AG04450 (cell line): ENCODE measurements around the gene GRK3. TPM values are rescaled to one million over a fixed set of nuclear protein-coding genes. Genes with fewer than 3 reads are reported as not detected.

ENCODE experiments used
- CTCF ChIA-PET: fragments of 300-600, 350-600 bp; formaldehyde crosslinking; extraction: SDS; loops from one replicate; lab custom pipeline; 2022; ENCODE audit warnings: antibody characterized with exemption, inconsistent platforms; lab: Charles Lee
- POLR2A ChIA-PET: fragments of 350-600 bp; formaldehyde crosslinking; extraction: SDS; loops from one replicate; lab custom pipeline; 2021; ENCODE audit warnings: antibody characterized with exemption, inconsistent platforms; lab: Yijun Ruan, JAX
- DNase-seq: peaks from one replicate; pipeline ENCODE4 v3.0.0-alpha.2; 2011; ENCODE audit warnings: low read depth, low spot score
- H3K27ac ChIP-seq: one replicate; pipeline ENCODE4 v1.5.1; 2012; ENCODE audit warnings: low read depth, low read length, control low read depth
- H3K27me3 ChIP-seq: one replicate; pipeline ENCODE4 v1.6.0; 2012; ENCODE audit warnings: low read length; ENCODE audit not compliant: control insufficient read depth, insufficient read depth
- H3K4me3 ChIP-seq: 2 replicates; pipeline ENCODE4 v1.5.1; 2011; ENCODE audit warnings: mild to moderate bottlenecking, low read depth, low read length, control low read depth
- H3K9me3 ChIP-seq: 2 replicates; pipeline ENCODE4 v1.5.1; 2012; ENCODE audit warnings: low read length; ENCODE audit not compliant: control insufficient read depth, insufficient read depth
- polyA plus RNA-seq: library from polyadenylated mRNA; depleted of rRNA; stranded (reverse); fragments of >200 nt; gene quantifications from 2 replicates; pipeline ENCODE4 v1.2.3, GENCODE V29; 2011
- TF ChIP-seq, protein P1 (sequence below): IDR thresholded peaks from 2 replicates; pipeline ENCODE4 v1.5.1; 2011; ENCODE audit warnings: low read depth, low read length, control low read depth, inconsistent platforms

The GRK3 gene
- polyA plus RNA-seq, 1 experiment: 0.72 TPM

DNA sequence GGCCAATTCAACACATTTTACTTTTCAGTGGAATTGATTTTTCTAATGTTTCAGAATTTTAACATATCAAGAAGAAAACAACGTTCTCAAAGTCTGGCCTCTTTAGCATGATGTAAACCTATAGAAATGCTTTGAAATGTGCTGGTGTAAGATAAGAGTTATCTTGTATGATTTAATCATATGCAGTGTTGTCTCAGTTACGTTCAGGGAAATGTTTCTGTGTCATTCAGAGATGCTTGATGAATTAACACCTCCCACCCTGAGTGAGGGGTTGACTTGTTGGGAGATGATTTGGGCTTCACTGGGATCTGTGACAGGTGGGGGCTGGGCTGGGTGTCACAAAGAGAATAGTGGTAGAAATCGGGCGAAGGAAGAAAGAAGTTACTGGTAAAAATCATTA is 161.8 kb downstream of the GRK3 start:
- no peaks in the 10 kb centered on the region for H3K27me3 ChIP-seq
- POLR2A ChIA-PET: no interaction called here
- DNase-seq: no peak
- no peak overlapping the region for H3K4me3 ChIP-seq
- no peak overlapping the region for H3K27ac ChIP-seq
- H3K9me3 ChIP-seq: no peaks in the 10 kb centered on the region
- TF ChIP-seq, protein P1, sequence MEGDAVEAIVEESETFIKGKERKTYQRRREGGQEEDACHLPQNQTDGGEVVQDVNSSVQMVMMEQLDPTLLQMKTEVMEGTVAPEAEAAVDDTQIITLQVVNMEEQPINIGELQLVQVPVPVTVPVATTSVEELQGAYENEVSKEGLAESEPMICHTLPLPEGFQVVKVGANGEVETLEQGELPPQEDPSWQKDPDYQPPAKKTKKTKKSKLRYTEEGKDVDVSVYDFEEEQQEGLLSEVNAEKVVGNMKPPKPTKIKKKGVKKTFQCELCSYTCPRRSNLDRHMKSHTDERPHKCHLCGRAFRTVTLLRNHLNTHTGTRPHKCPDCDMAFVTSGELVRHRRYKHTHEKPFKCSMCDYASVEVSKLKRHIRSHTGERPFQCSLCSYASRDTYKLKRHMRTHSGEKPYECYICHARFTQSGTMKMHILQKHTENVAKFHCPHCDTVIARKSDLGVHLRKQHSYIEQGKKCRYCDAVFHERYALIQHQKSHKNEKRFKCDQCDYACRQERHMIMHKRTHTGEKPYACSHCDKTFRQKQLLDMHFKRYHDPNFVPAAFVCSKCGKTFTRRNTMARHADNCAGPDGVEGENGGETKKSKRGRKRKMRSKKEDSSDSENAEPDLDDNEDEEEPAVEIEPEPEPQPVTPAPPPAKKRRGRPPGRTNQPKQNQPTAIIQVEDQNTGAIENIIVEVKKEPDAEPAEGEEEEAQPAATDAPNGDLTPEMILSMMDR: no peak
- CTCF ChIA-PET: no interaction called here

DNA sequence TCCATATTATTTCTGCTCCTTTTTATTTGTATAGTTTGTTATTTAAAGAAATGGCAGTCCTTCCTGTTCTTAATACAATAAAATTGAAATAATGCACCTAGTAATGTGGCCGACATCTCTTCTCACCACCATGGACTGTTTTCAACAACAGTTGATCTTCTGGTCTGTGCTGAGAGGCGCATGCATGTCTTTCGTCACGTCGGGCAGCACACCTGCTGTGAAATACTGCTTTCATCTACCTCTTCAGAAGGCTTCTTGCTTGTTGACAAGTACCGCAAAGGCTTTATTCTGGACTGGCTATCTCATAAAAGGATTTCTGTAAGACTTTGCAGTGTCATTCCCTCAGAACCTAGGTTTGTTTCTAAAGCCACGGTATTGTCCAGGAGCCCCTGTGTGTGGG is 163.6 kb downstream of the GRK3 start:
- POLR2A ChIA-PET: no interaction called here

DNA sequence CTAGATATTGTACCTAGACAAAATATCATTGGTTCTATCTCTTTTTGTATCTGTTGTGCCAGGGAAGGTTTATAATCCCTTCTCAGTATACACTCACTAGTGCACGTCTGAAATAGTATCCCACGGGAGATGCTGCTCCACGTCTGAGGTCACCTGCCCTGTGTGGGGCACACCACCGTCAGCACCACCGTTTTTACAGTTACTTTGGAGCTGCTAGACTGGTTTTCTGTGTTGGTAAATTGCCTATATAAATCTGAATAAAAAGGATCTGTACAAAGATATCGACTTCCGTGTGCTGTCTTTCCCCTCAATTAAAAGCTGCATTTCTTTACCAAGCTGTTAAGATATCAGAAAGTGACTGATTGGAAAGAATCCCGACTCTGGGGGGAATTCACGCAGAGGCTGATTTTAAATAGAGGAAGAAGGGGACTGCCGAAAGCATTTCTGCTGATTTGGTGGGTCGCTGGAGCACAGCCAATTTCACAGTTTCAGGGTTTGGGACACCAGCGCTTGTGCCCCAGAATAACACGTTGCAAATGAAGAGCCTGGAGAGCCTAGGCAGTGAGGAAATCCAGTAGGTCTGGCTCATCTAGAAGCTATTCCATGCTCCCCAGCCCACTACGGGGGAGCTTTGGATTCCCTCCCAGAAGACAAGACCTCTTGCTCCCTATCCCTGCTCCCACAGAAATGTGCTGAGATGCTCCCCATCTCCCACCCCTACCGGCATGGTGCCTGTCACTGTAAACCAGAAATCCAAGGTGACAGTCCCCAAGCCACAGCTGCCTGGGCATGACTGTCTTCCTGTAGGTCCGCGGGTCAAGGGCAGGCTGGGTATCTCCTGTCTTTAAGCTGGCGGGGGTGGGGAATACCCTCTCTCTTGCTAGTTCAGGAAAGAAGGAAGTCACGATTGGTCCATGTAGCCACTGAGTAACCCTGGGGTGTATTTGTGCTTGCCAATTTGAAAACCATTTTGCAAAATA is 164.8 kb downstream of the GRK3 start:
- no peak overlapping the region for H3K4me3 ChIP-seq
- no peaks in the 10 kb centered on the region; the same call in 1 of the 2 replicates for H3K9me3 ChIP-seq
- ChIA-PET CTCF (interaction anchor here (0.5 kb wide), 1 partner anchor 632 kb away, joined by 5 read pairs; no protein-coding TSS in a partner anchor), POLR2A (no interaction called here)
- DNase-seq: no peak
- TF ChIP-seq, protein P1: no peak
- no peaks in the 10 kb centered on the region for H3K27me3 ChIP-seq
- H3K27ac ChIP-seq: no peak overlapping the region

More for the DNA sequence above, 163.6 kb downstream of the GRK3 start:
- CTCF ChIA-PET: no interaction called here
- no peak for DNase-seq
- H3K27me3 ChIP-seq: no peaks in the 10 kb centered on the region
- TF ChIP-seq, protein P1: no peak
- no peaks in the 10 kb centered on the region for H3K9me3 ChIP-seq
- H3K4me3 ChIP-seq: no peak overlapping the region
- no peak overlapping the region for H3K27ac ChIP-seq

DNA sequence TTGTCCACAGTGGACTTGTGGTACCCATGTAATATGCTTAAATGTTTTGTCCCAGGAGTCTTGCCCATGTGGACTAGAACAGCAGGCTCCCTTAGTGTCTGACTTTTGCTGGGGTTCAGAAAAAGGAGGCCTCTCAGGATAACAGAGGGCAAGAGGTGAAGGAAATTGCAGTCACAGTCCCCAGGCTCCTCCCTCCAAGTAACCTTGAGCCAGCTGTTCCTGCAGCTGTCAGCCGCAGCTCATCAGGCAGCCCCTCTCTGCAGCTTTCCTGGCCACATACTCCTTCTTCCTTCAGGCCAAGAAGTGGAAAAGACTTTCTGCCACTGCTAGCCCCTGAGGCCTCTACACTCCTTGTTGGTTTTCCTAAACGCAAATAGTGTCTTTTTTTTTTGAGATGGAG is 171.2 kb downstream of the GRK3 start:
- CTCF ChIA-PET: no interaction called here
- POLR2A ChIA-PET: no interaction called here
- Histone ChIP-seq H3K27me3 (no peaks in the 10 kb centered on the region), H3K4me3 (no peak overlapping the region), H3K27ac (no peak overlapping the region), H3K9me3 (no peaks in the 10 kb centered on the region; the same call in 1 of the 2 replicates)
- DNase-seq: no peak
- TF ChIP-seq, protein P1: no peak

DNA sequence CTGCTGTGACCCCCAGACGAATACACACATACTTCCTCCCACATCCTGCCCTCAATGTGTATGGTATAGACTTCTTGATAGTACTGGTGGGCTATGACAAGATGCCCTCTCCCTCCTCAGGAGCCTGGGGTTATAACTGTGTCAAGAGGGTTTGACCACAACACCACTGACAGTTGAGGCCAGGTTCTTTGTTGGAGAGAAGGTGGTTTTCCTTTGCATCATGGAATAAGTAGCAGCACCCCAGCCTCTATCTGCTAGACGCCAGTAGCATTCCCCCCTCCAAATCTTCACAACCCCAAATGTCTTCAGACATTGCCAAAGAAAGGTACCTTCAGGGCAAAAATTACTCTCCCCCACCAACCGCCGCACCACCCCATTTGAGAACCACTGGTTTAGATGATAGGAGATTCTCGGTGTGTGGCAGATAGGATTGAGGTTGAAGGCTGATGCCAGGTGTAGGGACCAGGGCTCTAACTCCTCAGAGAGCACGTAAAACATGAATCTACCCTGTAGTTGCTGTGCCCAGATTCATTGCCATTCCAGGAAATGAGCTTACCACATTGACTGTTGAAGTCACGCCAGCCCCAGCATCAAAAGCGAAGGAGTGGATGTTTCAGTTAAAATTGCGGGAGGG is 172.0 kb downstream of the GRK3 start:
- Histone ChIP-seq H3K9me3 (peaks cover 3% of the 10 kb centered on the region), H3K4me3 (no peak overlapping the region), H3K27ac (no peak overlapping the region), H3K27me3 (no peaks in the 10 kb centered on the region)
- POLR2A ChIA-PET: no interaction called here
- CTCF ChIA-PET: no interaction called here
- DNase-seq: no peak
- TF ChIP-seq, protein P1: no peak
